GM18951 (cell line): ENCODE measurements around the gene WWC1.
"Not testable (repeated sequence)": the region's sequence is repeated elsewhere in the genome, so short reads cannot be mapped to it uniquely, and the experiment has no call there.

Experiments used
- POLR2A ChIP-seq: IDR thresholded peaks from 4 replicates; pipeline ENCODE4 v1.6.1; 2011; ENCODE audit warnings: mild to moderate bottlenecking; ENCODE audit not compliant: insufficient read length, insufficient read depth; ENCODE audit errors: extremely low read depth
- in situ Hi-C: fragments of 300-500 bp; cut with MboI; formaldehyde crosslinking; loops from one replicate; pipeline ENCODE4 v1.12.0; 2022; ENCODE audit warnings: low sequenced_read_pairs, mixed read lengths, inconsistent platforms; ENCODE audit not compliant: unreplicated experiment

The WWC1 gene

DNA sequence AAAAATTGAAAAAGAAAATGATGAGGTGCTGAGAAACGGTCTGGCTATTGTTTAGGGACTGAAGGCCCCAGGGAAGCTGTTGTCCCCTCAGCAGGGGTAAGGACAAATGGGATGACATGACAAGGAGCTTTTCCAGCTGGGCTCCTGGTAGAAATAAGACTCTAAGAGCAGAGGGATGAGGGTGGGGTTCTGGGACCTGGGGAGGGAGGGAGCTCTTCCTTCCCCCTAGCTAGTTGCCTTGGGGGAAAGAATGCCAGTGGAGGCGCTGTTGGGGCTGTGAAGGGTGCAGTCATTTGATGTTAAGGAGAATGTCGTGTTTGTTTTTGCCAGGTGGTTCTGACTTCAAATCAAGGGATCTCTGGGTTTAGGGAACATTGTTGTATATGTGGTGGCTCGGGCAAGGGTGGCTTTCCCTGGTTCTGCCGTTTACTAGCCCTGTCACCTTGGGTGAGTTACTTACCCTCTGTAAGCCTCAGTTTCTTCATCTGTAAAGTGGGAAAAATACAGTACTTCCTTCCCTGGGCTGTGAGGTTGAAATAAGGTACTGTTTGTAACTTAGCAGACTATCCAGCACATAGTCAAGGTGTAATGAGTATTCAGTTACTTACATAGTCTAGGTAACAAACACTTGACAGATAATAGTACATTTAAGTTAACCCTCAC, 47.8 kb downstream of the WWC1 start:
- in situ Hi-C loops, result no loop called here
- no peak for TF ChIP-seq POLR2A

DNA sequence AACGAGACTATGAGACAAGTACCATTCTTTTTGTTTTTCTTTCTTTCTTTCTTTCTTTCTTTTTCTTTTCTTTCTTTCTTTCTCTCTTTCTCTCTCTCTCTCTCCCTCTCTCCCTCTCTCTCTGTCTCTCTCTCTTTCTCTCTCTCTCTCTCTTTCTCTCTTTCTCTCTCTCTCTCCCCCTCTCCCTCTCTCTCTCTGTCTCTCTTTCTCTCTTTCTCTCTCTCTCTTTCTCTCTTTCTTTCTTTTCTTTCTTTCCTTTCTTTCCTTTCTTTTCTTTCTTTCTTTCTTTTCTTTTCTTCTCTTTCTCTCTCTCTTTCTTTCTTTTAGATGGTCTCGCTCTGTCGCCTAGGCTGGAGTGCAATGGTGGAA, 48.3 kb downstream of the WWC1 start:
- in situ Hi-C loops, result not testable (repeated sequence)

DNA sequence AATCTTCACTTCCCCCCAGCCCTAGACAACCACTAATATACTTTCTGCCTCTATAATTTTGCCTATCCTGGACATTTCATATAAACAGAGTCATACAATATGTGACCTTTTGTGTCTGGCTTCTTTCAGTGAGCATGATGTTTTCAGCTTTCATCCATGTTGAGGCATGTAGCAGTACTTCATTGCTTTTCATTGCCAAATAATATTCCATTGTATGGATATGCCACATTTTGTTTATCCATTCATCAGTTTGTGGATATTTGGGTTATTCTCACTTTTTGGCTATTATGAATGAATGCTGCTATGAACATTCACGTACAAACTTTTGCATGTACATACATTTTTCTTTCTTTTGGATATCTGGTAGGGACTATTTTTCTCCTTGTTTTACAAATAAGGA, 49.0 kb downstream of the WWC1 start:
- no peak for TF ChIP-seq POLR2A
- in situ Hi-C loops, result no loop called here

DNA sequence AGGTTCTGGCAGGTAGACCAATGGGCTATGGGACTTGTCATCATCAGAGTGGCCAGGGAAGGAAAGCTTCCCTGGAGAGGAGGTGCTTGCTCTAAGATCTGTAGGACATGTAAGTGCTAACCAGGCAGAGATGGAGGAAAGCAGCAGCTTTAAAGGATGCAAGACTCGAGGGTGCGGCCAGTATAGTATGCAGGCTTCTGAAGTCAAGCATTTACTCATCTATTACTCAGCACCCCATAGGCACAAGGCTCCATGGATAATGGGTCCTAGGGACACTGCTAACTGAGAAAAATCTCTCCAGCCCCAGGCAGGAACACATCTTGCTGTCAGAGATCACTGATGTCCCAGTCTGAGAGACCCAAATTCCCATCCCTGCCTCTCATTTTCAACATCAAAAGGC, 49.7 kb downstream of the WWC1 start:
- in situ Hi-C loops, result no loop called here

DNA sequence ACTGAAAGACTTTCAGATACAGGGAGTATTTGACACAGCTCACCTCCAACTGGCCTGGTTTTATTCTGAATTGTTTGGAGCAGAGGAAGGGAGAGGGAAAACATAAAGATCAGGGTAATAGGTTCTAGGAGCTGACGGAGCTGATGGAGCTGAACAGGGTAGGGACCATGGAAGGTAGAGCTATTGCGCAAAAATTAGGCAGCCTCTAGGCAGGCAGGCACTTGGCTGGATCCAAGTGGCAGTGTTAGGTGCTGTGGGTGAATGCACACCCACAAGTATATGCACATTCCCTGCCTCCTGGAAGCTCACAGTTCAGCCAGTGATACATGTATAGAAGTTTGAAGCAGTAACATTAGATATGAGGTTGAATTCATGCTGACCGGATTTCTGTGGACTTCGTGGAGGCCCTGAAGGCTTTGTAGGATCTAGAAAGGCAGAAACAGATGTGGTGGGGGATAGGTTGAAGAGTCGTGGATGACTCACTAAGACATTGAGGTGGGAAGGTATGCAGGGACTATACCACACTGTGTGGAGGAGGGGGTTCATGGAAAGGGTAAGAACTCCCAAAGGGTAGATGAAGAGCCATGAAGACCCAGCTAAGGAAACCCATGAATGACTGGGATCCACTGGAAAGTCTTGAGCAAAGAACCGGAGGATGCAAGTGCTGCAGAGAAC, 50.8 kb downstream of the WWC1 start:
- in situ Hi-C loops, result no loop called here
- TF ChIP-seq POLR2A, result no peak

More for the DNA sequence above, 49.7 kb downstream of the WWC1 start:
- no peak for TF ChIP-seq POLR2A

DNA sequence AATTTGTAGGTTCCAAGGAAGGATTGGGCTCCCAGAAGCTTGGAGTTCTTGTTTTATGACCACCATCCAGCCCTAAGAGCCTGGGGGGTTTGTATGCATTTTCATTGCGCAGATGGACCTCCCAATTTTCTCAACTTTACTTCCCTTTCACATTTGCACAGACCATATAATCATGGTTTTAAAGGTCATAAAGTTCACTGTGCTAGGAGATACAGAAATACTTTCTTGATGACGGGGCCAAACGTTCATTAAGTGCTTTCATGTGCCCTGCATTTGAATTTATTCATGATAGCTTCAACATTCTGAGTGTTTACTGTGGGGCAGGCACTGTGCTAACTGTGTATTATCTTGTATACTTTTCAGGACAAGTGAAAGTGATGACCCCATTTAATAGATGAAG, 51.5 kb downstream of the WWC1 start:
- in situ Hi-C loops, result no loop called here

DNA sequence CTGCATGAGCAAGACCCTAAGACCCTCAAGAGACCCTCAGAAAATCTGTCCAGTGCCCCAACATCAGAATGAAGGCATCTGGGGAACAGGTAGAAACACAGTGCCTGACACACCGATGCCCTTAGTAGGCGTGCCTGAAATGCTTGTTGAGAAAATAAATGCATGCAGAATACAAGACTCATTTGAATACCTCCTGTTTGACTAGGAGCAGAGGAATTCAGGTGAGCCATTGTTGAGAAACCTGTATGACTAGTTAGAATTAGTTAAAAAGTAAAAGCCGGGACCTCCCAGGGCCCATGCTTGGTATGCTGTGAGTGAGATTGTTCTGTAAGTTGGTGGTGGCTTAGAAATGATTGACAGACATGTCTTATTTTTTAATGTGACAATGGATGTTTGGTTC, 55.0 kb downstream of the WWC1 start:
- in situ Hi-C loops, result no loop called here
- TF ChIP-seq POLR2A, result no peak

More for the DNA sequence above, 51.5 kb downstream of the WWC1 start:
- no peak for TF ChIP-seq POLR2A

DNA sequence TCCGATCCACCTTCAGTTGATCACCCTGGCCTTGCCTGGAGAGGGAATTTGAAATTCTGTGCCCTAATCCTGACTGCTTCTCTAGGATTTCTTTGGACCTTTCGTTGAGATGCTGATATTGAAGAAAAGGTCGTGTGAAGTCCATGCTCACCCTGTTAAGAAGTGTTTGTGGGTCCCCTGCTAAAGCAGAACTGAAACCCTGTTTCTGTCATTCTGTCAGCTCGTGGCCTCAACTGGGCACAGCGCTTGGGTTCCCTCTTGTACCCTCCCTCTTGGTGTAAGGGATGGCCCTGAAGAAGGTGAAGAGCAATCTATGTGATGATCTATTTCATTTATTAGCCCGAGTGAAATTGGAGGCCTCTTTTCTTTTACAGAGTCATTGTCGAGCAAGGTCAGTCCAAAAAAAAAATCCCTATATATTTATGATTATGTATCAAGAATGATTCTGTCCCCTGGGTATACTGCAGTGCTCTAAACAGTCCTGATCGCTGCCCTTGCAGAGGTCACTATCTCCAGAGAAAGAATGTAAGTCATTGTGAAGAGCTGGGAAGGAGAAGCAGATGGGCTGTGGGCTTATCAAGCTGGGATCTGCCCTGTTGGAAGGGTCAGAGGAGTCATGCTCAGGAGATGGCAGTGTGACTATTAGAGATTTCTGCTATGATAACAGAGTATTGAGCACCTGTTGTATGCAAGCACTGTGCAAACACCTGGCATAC, 56.1 kb downstream of the WWC1 start:
- in situ Hi-C loops, result no loop called here
- no peak for TF ChIP-seq POLR2A

DNA sequence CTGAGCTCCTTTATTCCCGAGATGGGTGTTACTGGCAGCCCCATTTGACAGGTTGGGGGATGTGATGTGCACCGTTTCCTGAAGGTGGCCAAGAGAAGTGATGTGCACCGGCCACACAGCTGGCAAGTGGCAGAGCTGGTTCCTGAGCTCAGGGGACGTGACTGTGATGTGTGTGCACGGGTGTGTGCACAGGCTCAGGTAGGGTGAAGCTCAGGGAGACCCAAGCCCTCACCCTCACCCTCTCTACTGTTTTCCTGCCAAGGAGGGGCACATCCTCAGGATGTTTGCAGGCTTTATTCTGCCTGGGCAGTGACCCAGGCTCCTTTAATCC, 56.6 kb downstream of the WWC1 start:
- TF ChIP-seq POLR2A, result no peak
- in situ Hi-C loops, result no loop called here

DNA sequence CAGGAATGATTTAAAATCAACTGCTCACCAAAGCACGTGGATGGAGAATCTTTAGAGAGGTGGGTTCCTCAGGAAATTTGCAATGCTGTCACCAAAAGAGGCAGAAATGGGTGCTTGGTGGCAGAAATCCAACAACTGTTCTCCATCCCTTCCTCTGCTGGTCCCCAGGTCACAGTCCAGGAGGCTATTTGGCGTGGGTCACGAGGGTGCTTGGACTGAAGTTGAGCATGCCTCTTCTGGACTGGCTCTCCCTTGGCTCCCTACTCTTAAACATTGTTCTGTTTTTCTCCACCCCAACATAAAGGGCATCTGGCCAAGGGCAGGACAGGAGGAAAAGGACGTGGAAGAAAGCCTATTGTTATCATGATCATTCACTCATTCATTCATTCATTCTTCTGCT, 58.9 kb downstream of the WWC1 start:
- TF ChIP-seq POLR2A, result no peak
- in situ Hi-C loops, result no loop called here

DNA sequence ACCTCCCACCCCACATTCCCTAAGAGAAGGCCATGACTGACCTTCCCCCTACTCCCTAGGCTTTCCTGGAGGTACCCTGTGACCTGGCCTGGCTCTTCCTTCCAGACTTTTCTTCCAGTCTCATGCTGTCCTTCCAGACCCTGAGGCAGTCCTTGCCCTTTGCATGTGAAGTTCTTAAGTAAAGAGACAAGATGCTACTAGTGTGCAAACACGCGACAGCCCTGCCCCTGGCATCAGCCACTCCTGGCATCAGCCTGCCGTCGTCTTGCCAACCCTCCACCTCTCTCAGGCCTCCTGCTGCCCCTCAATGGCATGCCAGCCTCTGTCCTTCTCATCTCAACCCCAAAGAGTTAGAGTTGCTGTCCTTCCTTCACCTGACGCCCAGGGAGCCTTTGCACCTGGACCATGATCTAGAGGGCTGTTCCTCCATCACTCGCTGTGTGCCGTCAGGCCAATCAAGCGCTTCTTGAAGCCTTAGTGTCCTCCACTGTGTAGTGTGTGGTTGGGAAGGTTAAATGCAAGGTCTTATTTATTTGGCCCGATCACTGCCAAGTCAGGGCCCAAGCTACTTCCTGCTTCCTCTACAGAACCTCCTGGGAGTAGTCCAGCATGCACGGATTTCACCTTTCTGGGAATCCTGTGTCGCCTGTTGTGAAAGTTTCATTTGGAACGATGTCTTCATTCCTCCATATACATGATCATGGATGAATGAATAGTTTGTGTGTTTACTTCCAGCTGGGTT, 61.9 kb downstream of the WWC1 start:
- in situ Hi-C loops, result no loop called here
- no peak for TF ChIP-seq POLR2A

DNA sequence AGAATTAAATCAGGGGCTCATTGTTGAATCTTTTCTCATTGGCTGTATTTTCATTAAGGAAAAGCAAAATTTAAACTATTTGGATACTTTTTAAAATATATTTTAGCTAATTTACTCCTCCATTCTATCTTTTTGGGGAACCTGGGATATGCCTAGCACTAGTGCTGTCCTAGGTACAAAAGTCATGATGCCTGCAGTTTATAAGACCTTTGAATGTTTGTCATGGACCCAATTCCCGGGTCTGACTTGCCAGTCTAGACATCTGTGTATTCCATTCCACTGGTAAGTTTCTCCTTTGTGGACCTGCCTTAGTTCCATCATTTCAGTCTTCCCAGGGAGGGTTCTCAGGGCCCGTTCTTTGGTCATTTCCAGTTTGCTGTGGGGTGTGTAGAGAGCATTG, 63.0 kb downstream of the WWC1 start:
- in situ Hi-C loops, result no loop called here
- no peak for TF ChIP-seq POLR2A

DNA sequence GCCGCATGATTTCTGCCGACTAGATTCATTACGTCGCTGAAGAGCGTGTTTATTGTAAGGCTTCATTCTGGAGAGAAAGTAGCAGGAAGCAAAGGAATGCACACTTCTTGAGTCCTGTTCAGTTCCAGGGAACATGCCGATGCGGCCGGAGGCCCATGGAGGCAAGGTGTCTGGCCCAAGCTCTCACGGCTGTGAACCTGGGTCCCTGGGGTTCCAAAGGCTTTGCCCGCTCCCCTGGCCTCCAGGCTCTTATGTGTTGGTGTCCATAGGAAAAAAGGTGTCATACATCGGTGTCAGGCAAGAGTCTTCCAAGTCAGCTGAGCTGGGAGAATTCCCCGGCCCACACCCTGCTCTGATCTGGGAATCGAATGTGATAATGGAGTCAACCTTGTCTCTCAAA, 64.7 kb downstream of the WWC1 start:
- in situ Hi-C loops, result no loop called here
- no peak for TF ChIP-seq POLR2A
